Activated CD8-positive, alpha-beta T cell treated with anti-CD3 and anti-CD28 coated beads, Interleukin-2, amount 10 ng/mL, durations not matched to agents 7 days and 5 days (primary cell): ENCODE measurements around the gene INSC. TPM values are rescaled to one million over a fixed set of nuclear protein-coding genes. Genes with fewer than 3 reads are reported as not detected.

Source experiments
- ATAC-seq: fragments of 150-1000 bp; cut with Tn5 transposase; one replicate; pipeline ENCODE4 v1.10.0; 2021; ENCODE audit warnings: moderate library complexity
- CTCF ChIA-PET: fragments of 350-600 bp; sonication (Branson Sonifier 250); formaldehyde crosslinking; loops from one replicate; lab custom pipeline; 2021; ENCODE audit warnings: antibody characterized with exemption; lab: Charles Lee
- POLR2A ChIA-PET: fragments of 350-600 bp; sonication (Branson Sonifier 250); formaldehyde crosslinking; loops from one replicate; lab custom pipeline; 2021; ENCODE audit warnings: antibody characterized with exemption; lab: Charles Lee
- DNase-seq: peaks from one replicate; pipeline ENCODE4 v3.0.0-alpha.2; 2020
- H3K27ac Mint-ChIP-seq: one replicate; pipeline ENCODE4 v1.8.0; 2021; ENCODE audit warnings: mild to moderate bottlenecking, mixed read lengths
- H3K27me3 Mint-ChIP-seq: one replicate; pipeline ENCODE4 v1.8.0; 2021; ENCODE audit warnings: low read depth, mixed read lengths
- H3K36me3 Mint-ChIP-seq: one replicate; pipeline ENCODE4 v1.8.0; 2021; ENCODE audit warnings: low read depth, mixed read lengths
- H3K4me1 Mint-ChIP-seq: one replicate; pipeline ENCODE4 v1.8.0; 2021; ENCODE audit warnings: low read depth, mixed read lengths
- H3K4me3 Mint-ChIP-seq: one replicate; pipeline ENCODE4 v1.8.0; 2021; ENCODE audit warnings: mild to moderate bottlenecking, mixed read lengths
- H3K9me3 Mint-ChIP-seq: one replicate; pipeline ENCODE4 v1.8.0; 2022; ENCODE audit warnings: mixed read lengths; ENCODE audit not compliant: insufficient read depth
- total RNA-seq, 2 experiments: library from RNA; stranded (reverse); gene quantifications; one replicate each; pipeline ENCODE4 v1.2.3, GENCODE V29; 2021

INSC gene
- total RNA-seq, 2 experiments from 2014 or later: 0.13 to 0.34 TPM

- POLR2A ChIA-PET: no interaction called here
- H3K4me1 Mint-ChIP-seq: no peaks in the 10 kb centered on the region
- H3K27me3 Mint-ChIP-seq: peaks cover 28% of the 10 kb centered on the region
- ATAC-seq (no peak), DNase-seq (no peak)
- H3K9me3 Mint-ChIP-seq: no peaks in the 10 kb centered on the region
- CTCF ChIA-PET: interaction anchor here (1.1 to 1.6 kb wide), 3 partner anchors 12 to 185 kb away, joined by 3 to 7 read pairs (median 5); no protein-coding TSS in a partner anchor
- H3K4me3 Mint-ChIP-seq: no peak overlapping the region
- no peaks in the 10 kb centered on the region for H3K36me3 Mint-ChIP-seq
- H3K27ac Mint-ChIP-seq: no peak overlapping the region
These were observed 21.3 kb upstream of the INSC start for GRCh38 chr11:15093432-15093831.

- no peak overlapping the region for H3K4me3 Mint-ChIP-seq
- H3K36me3 Mint-ChIP-seq: no peaks in the 10 kb centered on the region
- H3K4me1 Mint-ChIP-seq: no peaks in the 10 kb centered on the region
- DNase-seq (no peak), ATAC-seq (no peak)
- H3K9me3 Mint-ChIP-seq: no peaks in the 10 kb centered on the region
- H3K27me3 Mint-ChIP-seq: peaks cover 34% of the 10 kb centered on the region
- ChIA-PET CTCF (interaction anchor here (1.0 to 1.1 kb wide), 3 partner anchors 10 to 188 kb away, joined by 3 to 4 read pairs (median 3); no protein-coding TSS in a partner anchor), POLR2A (no interaction called here)
- no peak overlapping the region for H3K27ac Mint-ChIP-seq
These were observed 18.9 kb upstream of the INSC start for GRCh38 chr11:15095736-15096228.

GRCh38 chr11:15097411-15097810 lies 17.3 kb upstream of the INSC start:
- DNase-seq: no peak
- H3K36me3 Mint-ChIP-seq: no peaks in the 10 kb centered on the region
- no peak for ATAC-seq
- ChIA-PET POLR2A (no interaction called here), CTCF (no interaction called here)
- H3K4me3 Mint-ChIP-seq: no peak overlapping the region
- H3K27ac Mint-ChIP-seq: no peak overlapping the region
- no peaks in the 10 kb centered on the region for H3K9me3 Mint-ChIP-seq
- H3K4me1 Mint-ChIP-seq: no peaks in the 10 kb centered on the region
- H3K27me3 Mint-ChIP-seq: peaks cover 37% of the 10 kb centered on the region

- ATAC-seq (no peak), DNase-seq (no peak)
- no peak overlapping the region for H3K27ac Mint-ChIP-seq
- H3K27me3 Mint-ChIP-seq: peaks cover 33% of the 10 kb centered on the region
- no peaks in the 10 kb centered on the region for H3K9me3 Mint-ChIP-seq
- H3K36me3 Mint-ChIP-seq: no peaks in the 10 kb centered on the region
- POLR2A ChIA-PET: interaction anchor here (0.9 kb wide), 1 partner anchor 19 kb away, joined by 3 read pairs; no protein-coding TSS in a partner anchor
- no peak overlapping the region for H3K4me3 Mint-ChIP-seq
- H3K4me1 Mint-ChIP-seq: no peaks in the 10 kb centered on the region
- CTCF ChIA-PET: interaction anchor here (0.9 to 7.1 kb wide), 15 partner anchors 11 to 191 kb away, joined by 3 to 113 read pairs (median 11); partner anchors contain the start of gene INSC
These were observed 15.5 kb upstream of the INSC start for GRCh38 chr11:15099267-15099666.

GRCh38 chr11:15101072-15101709 lies 13.5 kb upstream of the INSC start:
- DNase-seq (peak; percentile 67), ATAC-seq (peak; percentile 78)
- no peak overlapping the region for H3K27ac Mint-ChIP-seq
- H3K4me1 Mint-ChIP-seq: no peaks in the 10 kb centered on the region
- ChIA-PET POLR2A (no interaction called here), CTCF (interaction anchor here (0.6 to 7.1 kb wide), 35 partner anchors 9 to 193 kb away, joined by 3 to 113 read pairs (median 5); partner anchors contain the start of gene INSC)
- H3K9me3 Mint-ChIP-seq: no peaks in the 10 kb centered on the region
- peaks cover 27% of the 10 kb centered on the region for H3K27me3 Mint-ChIP-seq
- no peak overlapping the region for H3K4me3 Mint-ChIP-seq
- no peaks in the 10 kb centered on the region for H3K36me3 Mint-ChIP-seq

- peaks cover 13% of the 10 kb centered on the region for H3K27me3 Mint-ChIP-seq
- CTCF ChIA-PET: interaction anchor here (1.2 to 7.1 kb wide), 5 partner anchors 14 to 196 kb away, joined by 3 to 72 read pairs (median 5); no protein-coding TSS in a partner anchor
These were observed 10.6 kb upstream of the INSC start for GRCh38 chr11:15104166-15104565.

GRCh38 chr11:15106201-15106965 lies 8.3 kb upstream of the INSC start:
- Mint-ChIP-seq H3K4me1 (peaks cover 4% of the 10 kb centered on the region), H3K36me3 (no peaks in the 10 kb centered on the region), H3K27me3 (peaks cover 7% of the 10 kb centered on the region), H3K4me3 (no peak overlapping the region), H3K27ac (no peak overlapping the region), H3K9me3 (no peaks in the 10 kb centered on the region)
- ATAC-seq (no peak), DNase-seq (no peak)
- ChIA-PET POLR2A (no interaction called here), CTCF (interaction anchor here (0.9 to 2.1 kb wide), 5 partner anchors 10 to 198 kb away, joined by 3 to 8 read pairs (median 5); no protein-coding TSS in a partner anchor)

More at GRCh38 chr11:15104166-15104565, 10.6 kb upstream of the INSC start:
- Mint-ChIP-seq H3K9me3 (no peaks in the 10 kb centered on the region), H3K4me3 (no peak overlapping the region), H3K36me3 (no peaks in the 10 kb centered on the region), H3K27ac (no peak overlapping the region), H3K4me1 (peaks cover 4% of the 10 kb centered on the region)
- no peak for ATAC-seq
- no peak for DNase-seq
- POLR2A ChIA-PET: no interaction called here

- Mint-ChIP-seq H3K4me3 (no peak overlapping the region), H3K27me3 (peaks cover 4% of the 10 kb centered on the region), H3K36me3 (no peaks in the 10 kb centered on the region)
These were observed 6.8 kb upstream of the INSC start for GRCh38 chr11:15107730-15108515.

GRCh38 chr11:15108592-15109130 lies 6.1 kb upstream of the INSC start:
- ChIA-PET POLR2A (no interaction called here), CTCF (interaction anchor here (1.9 kb wide), 1 partner anchor 201 kb away, joined by 7 read pairs; no protein-coding TSS in a partner anchor)
- Mint-ChIP-seq H3K36me3 (no peaks in the 10 kb centered on the region), H3K4me3 (no peak overlapping the region), H3K9me3 (no peaks in the 10 kb centered on the region), H3K27me3 (peaks cover 3% of the 10 kb centered on the region), H3K4me1 (peaks cover 12% of the 10 kb centered on the region), H3K27ac (no peak overlapping the region)
- DNase-seq (no peak), ATAC-seq (no peak)

More at GRCh38 chr11:15107730-15108515, 6.8 kb upstream of the INSC start:
- ATAC-seq (no peak), DNase-seq (no peak)
- Mint-ChIP-seq H3K4me1 (peaks cover 4% of the 10 kb centered on the region), H3K9me3 (no peaks in the 10 kb centered on the region), H3K27ac (no peak overlapping the region)
- CTCF ChIA-PET: interaction anchor here (1.9 kb wide), 1 partner anchor 200 kb away, joined by 7 read pairs; no protein-coding TSS in a partner anchor
- POLR2A ChIA-PET: no interaction called here

- Mint-ChIP-seq H3K36me3 (peaks cover 2% of the 10 kb centered on the region), H3K4me1 (peaks cover 18% of the 10 kb centered on the region), H3K9me3 (no peaks in the 10 kb centered on the region), H3K27ac (no peak overlapping the region), H3K4me3 (no peak overlapping the region), H3K27me3 (peaks cover 8% of the 10 kb centered on the region)
- ChIA-PET CTCF (interaction anchor here (1.4 to 1.6 kb wide), 3 partner anchors 9 to 98 kb away, joined by 5 to 6 read pairs (median 6); no protein-coding TSS in a partner anchor), POLR2A (no interaction called here)
- no peak for DNase-seq
- ATAC-seq: no peak
These were observed 5.1 kb upstream of the INSC start for GRCh38 chr11:15109602-15110001.

GRCh38 chr11:15111215-15111614 lies 3.5 kb upstream of the INSC start:
- no peak for ATAC-seq
- ChIA-PET POLR2A (no interaction called here), CTCF (interaction anchor here (0.7 to 1.5 kb wide), 7 partner anchors 10 to 97 kb away, joined by 3 to 9 read pairs (median 4); no protein-coding TSS in a partner anchor)
- Mint-ChIP-seq H3K4me3 (no peak overlapping the region), H3K9me3 (no peaks in the 10 kb centered on the region), H3K27me3 (peaks cover 18% of the 10 kb centered on the region), H3K36me3 (peaks cover 2% of the 10 kb centered on the region), H3K4me1 (peaks cover 23% of the 10 kb centered on the region), H3K27ac (no peak overlapping the region)
- DNase-seq: no peak
